ENCODE measurements around the gene SMO.

DNA sequence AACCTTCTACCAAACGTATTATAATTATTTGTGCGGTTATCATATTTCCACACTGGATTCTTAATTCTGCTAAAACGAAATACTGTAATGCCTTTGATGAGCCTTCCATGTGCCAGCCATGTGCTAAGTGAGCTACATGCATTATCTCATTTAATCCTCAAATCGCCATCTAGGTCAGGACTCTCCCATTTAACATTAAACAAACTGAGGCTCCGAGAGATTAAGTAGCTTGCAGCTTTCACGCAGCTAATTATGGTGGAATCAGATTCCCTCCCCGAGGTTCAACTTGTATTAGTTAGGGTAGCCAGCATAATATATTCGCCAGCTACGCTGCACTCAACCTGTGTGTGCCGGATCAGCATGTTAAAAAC, 44.7 kb upstream of the SMO start:
- TF ChIP-seq CTCF (IDR thresholded peaks at IDR 0.05; ENCODE audit: borderline replicate concordance, extremely low read depth, low read length, poor library complexity, severe bottlenecking) (no peak), EZH2 (IDR thresholded peaks at IDR 0.05; ENCODE audit: borderline replicate concordance, low read depth, low read length, severe bottlenecking) (no peak)
